Osteoblast (primary cell): ENCODE results near the gene SELP. TPM values are rescaled to one million over a fixed set of nuclear protein-coding genes. Genes with fewer than 3 reads are reported as not detected.

Experiments used
- DNase-seq: peaks from one replicate; pipeline ENCODE4 v3.0.0; 2011; ENCODE audit warnings: low spot score, mixed read lengths; ENCODE audit not compliant: insufficient read length; ENCODE audit errors: missing footprints
- H2AFZ ChIP-seq: 2 replicates; pipeline ENCODE4 v1.6.0; 2011; ENCODE audit warnings: mild to moderate bottlenecking, low read length
- H3K27ac ChIP-seq: 2 replicates; pipeline ENCODE4 v1.5.1; 2011; ENCODE audit warnings: mild to moderate bottlenecking, low read depth, low read length, moderate library complexity
- H3K27me3 ChIP-seq: 2 replicates; pipeline ENCODE4 v1.6.0; 2012; ENCODE audit warnings: mild to moderate bottlenecking, control low read depth, inconsistent platforms, low read length, moderate library complexity; ENCODE audit not compliant: insufficient read depth
- H3K36me3 ChIP-seq: 2 replicates; pipeline ENCODE4 v1.5.1; 2011; ENCODE audit warnings: mild to moderate bottlenecking, low read length, control low read depth, moderate library complexity; ENCODE audit not compliant: insufficient read depth
- H3K4me1 ChIP-seq: 2 replicates; pipeline ENCODE4 v1.5.1; 2011; ENCODE audit warnings: mild to moderate bottlenecking, low read length, control low read depth, moderate library complexity; ENCODE audit not compliant: insufficient read depth
- H3K4me2 ChIP-seq: 2 replicates; pipeline ENCODE4 v1.6.0; 2011; ENCODE audit warnings: mild to moderate bottlenecking, low read length; ENCODE audit not compliant: insufficient read depth
- H3K4me3 ChIP-seq: fragments of 200-600 bp; sonication (generic); 3 replicates; pipeline ENCODE4 v1.5.1; 2012; ENCODE audit warnings: mild to moderate bottlenecking, low read length, inconsistent platforms; ENCODE audit not compliant: insufficient read depth
- H3K79me2 ChIP-seq: 2 replicates; pipeline ENCODE4 v1.6.0; 2012; ENCODE audit warnings: mild to moderate bottlenecking, low read length, control low read depth, inconsistent platforms; ENCODE audit not compliant: insufficient read depth
- H3K9me3 ChIP-seq: 2 replicates; pipeline ENCODE4 v1.5.1; 2011; ENCODE audit warnings: low read depth, low read length, control low read depth
- H4K20me1 ChIP-seq: 2 replicates; pipeline ENCODE4 v1.6.0; 2012; ENCODE audit warnings: mild to moderate bottlenecking, low read length, control low read depth; ENCODE audit not compliant: insufficient read depth
- CTCF ChIP-seq: IDR thresholded peaks from 2 replicates; pipeline ENCODE4 v1.5.1; 2011; ENCODE audit warnings: mild to moderate bottlenecking, low read depth, low read length, moderate library complexity; ENCODE audit errors: extremely low read depth
- total RNA-seq: library from RNA; depleted of rRNA; stranded (reverse); fragments of >200 nt; gene quantifications from 2 replicates; pipeline ENCODE4 v1.2.3, GENCODE V29; 2012

Gene SELP
- total RNA-seq, 1 donor: not detected

GRCh38 chr1:169584483-169585144 is 45.3 kb downstream of the SELP start:
- Histone ChIP-seq H3K36me3 (no peaks in the 10 kb centered on the region), H3K9me3 (no peaks in the 10 kb centered on the region), H3K27ac (no peak overlapping the region), H3K79me2 (no peaks in the 10 kb centered on the region), H3K4me2 (no peak overlapping the region), H4K20me1 (no peaks in the 10 kb centered on the region), H2AFZ (no peak overlapping the region), H3K27me3 (peaks cover 9% of the 10 kb centered on the region), H3K4me1 (no peaks in the 10 kb centered on the region), H3K4me3 (no peak overlapping the region)
- no peak for TF ChIP-seq CTCF
- no peak for DNase-seq

GRCh38 chr1:169577981-169578738 is 51.8 kb downstream of the SELP start:
- H3K27me3 ChIP-seq: peaks cover 3% of the 10 kb centered on the region
- H3K4me2 ChIP-seq: no peak overlapping the region
- H2AFZ ChIP-seq: no peak overlapping the region
- no peak overlapping the region for H3K4me3 ChIP-seq
- no peak for DNase-seq
- TF ChIP-seq CTCF: no peak
- H3K9me3 ChIP-seq: no peaks in the 10 kb centered on the region
- H3K4me1 ChIP-seq: no peaks in the 10 kb centered on the region
- no peak overlapping the region for H3K27ac ChIP-seq
- H4K20me1 ChIP-seq: no peaks in the 10 kb centered on the region
- H3K79me2 ChIP-seq: no peaks in the 10 kb centered on the region
- H3K36me3 ChIP-seq: no peaks in the 10 kb centered on the region

GRCh38 chr1:169576935-169577331 is 53.0 kb downstream of the SELP start:
- no peak overlapping the region for H2AFZ ChIP-seq
- TF ChIP-seq CTCF: no peak
- H3K4me2 ChIP-seq: no peak overlapping the region
- no peak overlapping the region for H3K27ac ChIP-seq
- no peak overlapping the region for H3K4me3 ChIP-seq
- DNase-seq: no peak
- H4K20me1 ChIP-seq: no peaks in the 10 kb centered on the region
- no peaks in the 10 kb centered on the region for H3K27me3 ChIP-seq
- H3K79me2 ChIP-seq: no peaks in the 10 kb centered on the region
- no peaks in the 10 kb centered on the region for H3K9me3 ChIP-seq
- no peaks in the 10 kb centered on the region for H3K36me3 ChIP-seq
- H3K4me1 ChIP-seq: no peaks in the 10 kb centered on the region

GRCh38 chr1:169576241-169576934 is 53.5 kb downstream of the SELP start:
- Histone ChIP-seq H3K27me3 (no peaks in the 10 kb centered on the region), H3K4me2 (no peak overlapping the region), H3K27ac (no peak overlapping the region), H3K4me3 (no peak overlapping the region), H4K20me1 (no peaks in the 10 kb centered on the region), H3K9me3 (no peaks in the 10 kb centered on the region), H2AFZ (no peak overlapping the region), H3K4me1 (no peaks in the 10 kb centered on the region), H3K36me3 (no peaks in the 10 kb centered on the region), H3K79me2 (no peaks in the 10 kb centered on the region)
- TF ChIP-seq CTCF: no peak
- DNase-seq: no peak
